Endothelial cell of umbilical vein (primary cell): ENCODE measurements around the gene CTSW. TPM values are rescaled to one million over a fixed set of nuclear protein-coding genes. Genes with fewer than 3 reads are reported as not detected.

Source experiments
- BruUV-seq: library from RNA; stranded (reverse); fragments of 400-500 nt; replicated peaks from 2 replicates; lab custom pipeline; 2021; lab: Mats Ljungman, UMichigan
- CTCF ChIA-PET: fragments of 300-600, 350-600 bp; sonication (Branson Sonifier 250); formaldehyde crosslinking; loops from one replicate; lab custom pipeline; 2021; ENCODE audit warnings: antibody characterized with exemption, inconsistent platforms; lab: Charles Lee
- POLR2A ChIA-PET: fragments of 300-600, 350-600 bp; sonication (Branson Sonifier 250); formaldehyde crosslinking; loops from one replicate; lab custom pipeline; 2021; ENCODE audit warnings: antibody characterized with exemption, inconsistent platforms; lab: Charles Lee
- DNase-seq: peaks from one replicate; pipeline ENCODE4 v3.0.0-alpha.2; 2011; ENCODE audit warnings: low read depth, low spot score
- FAIRE-seq: peaks from 2 replicates; lab custom pipeline; 2011; peaks lifted over from hg19 to GRCh38; lab: Jason Lieb, UNC
- H2AFZ ChIP-seq: 2 replicates; pipeline ENCODE4 v1.6.0; 2012; ENCODE audit warnings: low read depth, low read length, control low read depth, inconsistent platforms
- H3K27ac ChIP-seq: 2 replicates; pipeline ENCODE4 v1.5.1; 2011; ENCODE audit warnings: low read depth, mild to moderate bottlenecking, control low read depth, low read length, moderate library complexity; ENCODE audit not compliant: insufficient read depth
- H3K27me3 ChIP-seq, 2 experiments: 2 replicates each; pipeline versions ENCODE4 v1.6.0 to v1.6.1; 2011; ENCODE audit warnings: low read length in 2 of 2, mixed read lengths in 1 of 2; ENCODE audit not compliant: control insufficient read depth in 2 of 2, insufficient read depth in 2 of 2
- H3K36me3 ChIP-seq, 2 experiments: 2 replicates in 1 of 2; 3 replicates in 1 of 2; pipeline ENCODE4 v1.5.1; 2011; ENCODE audit warnings: low read length in 2 of 2, mild to moderate bottlenecking in 1 of 2, moderate library complexity in 1 of 2; ENCODE audit not compliant: control insufficient read depth in 2 of 2, insufficient read depth in 2 of 2; ENCODE audit errors: extremely low read depth in 1 of 2
- H3K4me1 ChIP-seq: 3 replicates; pipeline ENCODE4 v1.5.1; 2011; ENCODE audit warnings: mild to moderate bottlenecking, low read length; ENCODE audit not compliant: control insufficient read depth, insufficient read depth; ENCODE audit errors: extremely low read depth
- H3K4me2 ChIP-seq: 2 replicates; pipeline ENCODE4 v1.6.1; 2011; ENCODE audit warnings: low read length, control low read depth, mixed read lengths; ENCODE audit not compliant: insufficient read depth
- H3K4me3 ChIP-seq, 3 experiments: fragments of 200-600 bp in 1 of 3; sonication (generic), shearing (Covaris generic) in 1 of 3; replicated peaks in 1 of 3; 2 replicates each; pipeline ENCODE4 v1.5.1; 2011 to 2016; ENCODE audit warnings: control low read depth in 3 of 3, low read length in 3 of 3, mild to moderate bottlenecking in 2 of 3, inconsistent platforms in 1 of 3, low read depth in 1 of 3, moderate library complexity in 1 of 3; ENCODE audit not compliant: insufficient read depth in 1 of 3
- H3K79me2 ChIP-seq: 2 replicates; pipeline ENCODE4 v1.6.0; 2012; ENCODE audit warnings: low read length, inconsistent platforms; ENCODE audit not compliant: control insufficient read depth, insufficient read depth
- H3K9ac ChIP-seq: replicated peaks from 2 replicates; pipeline ENCODE3; 2011; ENCODE audit warnings: low read length, control low read depth; ENCODE audit not compliant: insufficient read depth; ENCODE audit errors: extremely low read depth
- H3K9me1 ChIP-seq: replicated peaks from 3 replicates; pipeline ENCODE4 v1.6.0; 2011; ENCODE audit warnings: mild to moderate bottlenecking, low read length; ENCODE audit not compliant: control insufficient read depth, insufficient read depth; ENCODE audit errors: extremely low read depth
- H3K9me3 ChIP-seq: replicated peaks from 2 replicates; pipeline ENCODE4 v1.5.1; 2012; ENCODE audit warnings: low read length, inconsistent platforms; ENCODE audit not compliant: control insufficient read depth, insufficient read depth
- H4K20me1 ChIP-seq: replicated peaks from 2 replicates; pipeline ENCODE3; 2011; ENCODE audit warnings: mild to moderate bottlenecking, low read length; ENCODE audit not compliant: control insufficient read depth, insufficient read depth; ENCODE audit errors: extremely low read depth
- EZH2 ChIP-seq: IDR thresholded peaks from 2 replicates; pipeline ENCODE4 v1.6.1; 2012; ENCODE audit warnings: borderline replicate concordance, low read depth, mild to moderate bottlenecking, moderate library complexity, low read length, inconsistent platforms; ENCODE audit not compliant: severe bottlenecking
- FOS ChIP-seq: IDR thresholded peaks from 2 replicates; pipeline ENCODE4 v1.6.1; 2011; ENCODE audit warnings: mild to moderate bottlenecking, low read length, moderate library complexity, borderline replicate concordance; ENCODE audit not compliant: insufficient read depth
- GATA2 ChIP-seq: IDR thresholded peaks from 2 replicates; pipeline ENCODE4 v1.7.0; 2011; ENCODE audit warnings: low read depth, mild to moderate bottlenecking, moderate library complexity, mixed read lengths, low read length; ENCODE audit not compliant: insufficient read length, insufficient read depth
- JUN ChIP-seq: IDR thresholded peaks from 2 replicates; pipeline ENCODE4 v1.6.1; 2011; ENCODE audit warnings: borderline replicate concordance, low read depth; ENCODE audit not compliant: insufficient read length, insufficient read depth
- MAX ChIP-seq: IDR thresholded peaks from 2 replicates; pipeline ENCODE4 v1.6.1; 2011; ENCODE audit not compliant: insufficient read depth, insufficient read length
- MYC ChIP-seq: IDR thresholded peaks from one replicate; pipeline ENCODE4 v1.6.1; 2011; ENCODE audit warnings: mild to moderate bottlenecking, low read depth, low read length
- POLR2A ChIP-seq: IDR thresholded peaks from 2 replicates; pipeline ENCODE4 v1.6.1; 2012; ENCODE audit warnings: low read depth, mild to moderate bottlenecking, control low read depth, low read length
- POLR2AphosphoS5 ChIP-seq: IDR thresholded peaks from 2 replicates; pipeline ENCODE4 v1.6.1; 2012; ENCODE audit warnings: low read depth, mild to moderate bottlenecking, control low read depth, low read length, moderate library complexity; ENCODE audit not compliant: insufficient read depth
- dilution Hi-C: fragments of 300-500 bp; cut with MboI; formaldehyde crosslinking; loops from one replicate; pipeline ENCODE4 v1.15.0; 2019; ENCODE audit warnings: low sequenced_read_pairs; ENCODE audit not compliant: extremely low pct_ligation_motif_present
- intact Hi-C: fragments of 100-400 bp; cut with micrococcal nuclease; formaldehyde crosslinking; loops from one replicate; pipeline ENCODE4 v1.10.0; 2022
- polyA plus RNA-seq, 4 experiments: library from polyadenylated mRNA; depleted of rRNA in 3 of 4; stranded (reverse) in 3 of 4; unstranded in 1 of 4; fragments of >200 nt; gene quantifications; 2 replicates each; pipeline versions ENCODE4 v1.2.1 to v1.2.3, GENCODE V29; 2011 to 2012; ENCODE audit warnings: missing spikeins in 1 of 4
- total RNA-seq: library from RNA; stranded (reverse); gene quantifications from 2 replicates; pipeline ENCODE4 v1.2.3, GENCODE V29; 2021
- TF ChIP-seq, protein P1 (sequence below), 2 donors: IDR thresholded peaks; 1 replicate in 1 of 2; 2 replicates in 1 of 2; pipeline ENCODE4 v1.5.1; 2011; ENCODE audit warnings: low read length in 2 of 2, mild to moderate bottlenecking in 2 of 2, moderate library complexity in 2 of 2, control low read depth in 1 of 2, inconsistent platforms in 1 of 2, low read depth in 1 of 2; ENCODE audit not compliant: insufficient read depth in 1 of 2; ENCODE audit errors: extremely low read depth in 1 of 2

CTSW gene
- total and polyA plus RNA-seq, 2 donors (not counting 3 experiments of a cell fraction or from before 2014, with no cell fraction given), result not detected

DNA sequence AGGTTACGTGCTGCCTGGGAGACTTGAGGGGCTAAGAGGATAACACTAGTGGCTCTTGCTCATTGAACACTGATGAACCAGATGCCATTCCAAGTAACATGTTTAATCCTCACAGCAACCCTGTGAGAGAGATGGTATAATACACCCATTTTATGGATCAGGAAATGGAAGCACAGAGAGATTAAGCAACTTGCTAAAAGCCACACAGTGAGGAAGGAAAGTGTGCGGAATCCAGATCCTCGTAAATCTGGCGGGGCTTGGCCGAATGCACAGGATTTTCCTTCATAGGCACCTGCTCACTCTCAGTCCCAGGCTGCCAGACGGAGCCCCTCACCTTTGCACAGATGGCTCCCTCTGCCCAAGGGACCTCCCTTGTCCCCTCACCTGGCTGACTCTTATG lies 28.2 kb downstream of the CTSW start:
- dilution Hi-C loops, result no loop called here
- Histone ChIP-seq H3K9me3 (no peaks in the 10 kb centered on the region), H3K9ac (no peak overlapping the region), H3K4me2 (no peak overlapping the region), H3K79me2 (no peaks in the 10 kb centered on the region), H3K4me1 (peaks cover 26% of the 10 kb centered on the region), H4K20me1 (no peaks in the 10 kb centered on the region), H3K27ac (no peak overlapping the region), H3K36me3 (no peaks in the 10 kb centered on the region), H3K27me3 (no peaks in the 10 kb centered on the region), H2AFZ (no peak overlapping the region), H3K4me3 (no peak overlapping the region), H3K9me1 (no peaks in the 10 kb centered on the region)
- DNase-seq (no peak), FAIRE-seq (no peak)
- POLR2A ChIA-PET, result no interaction called here
- TF ChIP-seq POLR2AphosphoS5 (no peak), EZH2 (no peak), GATA2 (no peak), JUN (no peak), POLR2A (no peak), MAX (no peak), MYC (no peak), FOS (no peak)
- TF ChIP-seq, protein P1, sequence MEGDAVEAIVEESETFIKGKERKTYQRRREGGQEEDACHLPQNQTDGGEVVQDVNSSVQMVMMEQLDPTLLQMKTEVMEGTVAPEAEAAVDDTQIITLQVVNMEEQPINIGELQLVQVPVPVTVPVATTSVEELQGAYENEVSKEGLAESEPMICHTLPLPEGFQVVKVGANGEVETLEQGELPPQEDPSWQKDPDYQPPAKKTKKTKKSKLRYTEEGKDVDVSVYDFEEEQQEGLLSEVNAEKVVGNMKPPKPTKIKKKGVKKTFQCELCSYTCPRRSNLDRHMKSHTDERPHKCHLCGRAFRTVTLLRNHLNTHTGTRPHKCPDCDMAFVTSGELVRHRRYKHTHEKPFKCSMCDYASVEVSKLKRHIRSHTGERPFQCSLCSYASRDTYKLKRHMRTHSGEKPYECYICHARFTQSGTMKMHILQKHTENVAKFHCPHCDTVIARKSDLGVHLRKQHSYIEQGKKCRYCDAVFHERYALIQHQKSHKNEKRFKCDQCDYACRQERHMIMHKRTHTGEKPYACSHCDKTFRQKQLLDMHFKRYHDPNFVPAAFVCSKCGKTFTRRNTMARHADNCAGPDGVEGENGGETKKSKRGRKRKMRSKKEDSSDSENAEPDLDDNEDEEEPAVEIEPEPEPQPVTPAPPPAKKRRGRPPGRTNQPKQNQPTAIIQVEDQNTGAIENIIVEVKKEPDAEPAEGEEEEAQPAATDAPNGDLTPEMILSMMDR (IDR thresholded peaks at IDR 0.05; ENCODE audit: extremely low read depth in 1 of 2, insufficient read depth in 1 of 2, low read depth in 1 of 2, low read length in 2 of 2), result no peak
- BruUV-seq, result no TSS peak
- intact Hi-C loops, result no loop called here
- CTCF ChIA-PET, result interaction anchor here (1.1 kb wide), 1 partner anchor 8 kb away, joined by 3 read pairs; no protein-coding TSS in a partner anchor
